IPS-18a (cell line): ENCODE measurements around the gene MAML3.

Experiments
- H3K27ac ChIP-seq: one replicate; pipeline ENCODE4 v1.5.1; 2013; ENCODE audit warnings: low read length
- H3K27me3 ChIP-seq: one replicate; pipeline ENCODE4 v1.6.1; 2013; ENCODE audit warnings: mild to moderate bottlenecking, low read length; ENCODE audit not compliant: control insufficient read depth, insufficient read depth
- H3K36me3 ChIP-seq: one replicate; pipeline ENCODE4 v1.6.1; 2013; ENCODE audit warnings: low read depth, low read length; ENCODE audit not compliant: control insufficient read depth
- H3K4me1 ChIP-seq: one replicate; pipeline ENCODE4 v1.6.1; 2013; ENCODE audit warnings: low read depth, low read length; ENCODE audit not compliant: control insufficient read depth
- H3K4me3 ChIP-seq: one replicate; pipeline ENCODE4 v1.5.1; 2013; ENCODE audit warnings: low read length
- H3K9ac ChIP-seq: one replicate; pipeline ENCODE4 v1.6.1; 2013; ENCODE audit warnings: mild to moderate bottlenecking, low read length, moderate library complexity
- H3K9me3 ChIP-seq: one replicate; pipeline ENCODE4 v1.6.1; 2013; ENCODE audit warnings: low read depth, low read length; ENCODE audit not compliant: control insufficient read depth

MAML3 gene

GRCh38 chr4:139669335-139669734 lies 484.6 kb downstream of the MAML3 start:
- no peaks in the 10 kb centered on the region for H3K9me3 ChIP-seq
- H3K27me3 ChIP-seq: no peaks in the 10 kb centered on the region
- no peak overlapping the region for H3K9ac ChIP-seq
- H3K4me1 ChIP-seq: peaks cover 20% of the 10 kb centered on the region
- no peak overlapping the region for H3K4me3 ChIP-seq
- H3K27ac ChIP-seq: no peak overlapping the region
- no peaks in the 10 kb centered on the region for H3K36me3 ChIP-seq

- Histone ChIP-seq H3K9ac (no peak overlapping the region), H3K4me3 (no peak overlapping the region), H3K27me3 (no peaks in the 10 kb centered on the region), H3K4me1 (peaks cover 20% of the 10 kb centered on the region), H3K36me3 (no peaks in the 10 kb centered on the region), H3K27ac (no peak overlapping the region), H3K9me3 (no peaks in the 10 kb centered on the region)
These were observed 485.3 kb downstream of the MAML3 start for GRCh38 chr4:139668658-139669201.

GRCh38 chr4:139668036-139668435 lies 485.9 kb downstream of the MAML3 start:
- Histone ChIP-seq H3K27ac (no peak overlapping the region), H3K4me3 (no peak overlapping the region), H3K36me3 (no peaks in the 10 kb centered on the region), H3K27me3 (no peaks in the 10 kb centered on the region), H3K4me1 (peaks cover 20% of the 10 kb centered on the region), H3K9ac (no peak overlapping the region), H3K9me3 (no peaks in the 10 kb centered on the region)
